ENCODE results near the gene LRRC8E.

GRCh38 chr19:7924241-7924640 lies 35.9 kb downstream of the LRRC8E start:
- TF ChIP-seq POLR2A (IDR thresholded peaks at IDR 0.05), result no peak
- TF ChIP-seq POLR2AphosphoS5 (IDR thresholded peaks at IDR 0.05), result no peak
